ENCODE measurements around the gene CCDC85A.

The CCDC85A gene

GRCh38 chr2:56232912-56233311, 49.1 kb downstream of the CCDC85A start:
- intact Hi-C loops (cut with DNase I) = no loop called here

GRCh38 chr2:56234241-56234640, 50.5 kb downstream of the CCDC85A start:
- intact Hi-C loops (cut with DNase I) = no loop called here
- no peak for DNase-seq

More at GRCh38 chr2:56232912-56233311, 49.1 kb downstream of the CCDC85A start:
- DNase-seq = no peak

GRCh38 chr2:56239030-56239429, 55.2 kb downstream of the CCDC85A start:
- intact Hi-C loops (cut with DNase I) = no loop called here
- DNase-seq = no peak

- DNase-seq = no peak
- intact Hi-C loops (cut with DNase I) = no loop called here
Measured at GRCh38 chr2:56239437-56239836, 55.6 kb downstream of the CCDC85A start.

GRCh38 chr2:56240210-56240609, 56.4 kb downstream of the CCDC85A start:
- intact Hi-C loops (cut with DNase I) = no loop called here
- DNase-seq = no peak

GRCh38 chr2:56244506-56244905, 60.7 kb downstream of the CCDC85A start:
- intact Hi-C loops (cut with DNase I) = no loop called here
- DNase-seq = no peak

GRCh38 chr2:56244911-56245530, 61.2 kb downstream of the CCDC85A start:
- peak in 5 of 10 donors; percentile 11 to 70 (median 48) for DNase-seq
- intact Hi-C loops (cut with DNase I) = no loop called here

- intact Hi-C loops (cut with DNase I) = no loop called here
Measured at GRCh38 chr2:56248965-56249742, 65.4 kb downstream of the CCDC85A start.

GRCh38 chr2:56250153-56250729, 66.5 kb downstream of the CCDC85A start:
- no peak for DNase-seq
- intact Hi-C loops (cut with DNase I) = no loop called here

More at GRCh38 chr2:56248965-56249742, 65.4 kb downstream of the CCDC85A start:
- DNase-seq = no peak

GRCh38 chr2:56260415-56260814, 76.6 kb downstream of the CCDC85A start:
- intact Hi-C loops (cut with DNase I) = no loop called here

GRCh38 chr2:56262241-56262640, 78.5 kb downstream of the CCDC85A start:
- DNase-seq = no peak
- intact Hi-C loops (cut with DNase I) = no loop called here

More at GRCh38 chr2:56260415-56260814, 76.6 kb downstream of the CCDC85A start:
- DNase-seq = no peak

GRCh38 chr2:56263876-56264275, 80.1 kb downstream of the CCDC85A start:
- intact Hi-C loops (cut with DNase I) = no loop called here
- DNase-seq = no peak

GRCh38 chr2:56266761-56267414, 83.1 kb downstream of the CCDC85A start:
- DNase-seq = peak in 2 of 10 donors; percentile 12 to 63
- intact Hi-C loops (cut with DNase I) = no loop called here

GRCh38 chr2:56267415-56267788, 83.6 kb downstream of the CCDC85A start:
- intact Hi-C loops (cut with DNase I) = no loop called here
- peak in 2 of 10 donors; percentile 52 to 74 for DNase-seq

GRCh38 chr2:56268856-56269255, 85.1 kb downstream of the CCDC85A start:
- intact Hi-C loops (cut with DNase I) = no loop called here
- DNase-seq = no peak

GRCh38 chr2:56271275-56271674, 87.5 kb downstream of the CCDC85A start:
- intact Hi-C loops (cut with DNase I) = no loop called here

GRCh38 chr2:56285224-56285623, 101.4 kb downstream of the CCDC85A start:
- intact Hi-C loops (cut with DNase I) = no loop called here
- no peak for DNase-seq

More at GRCh38 chr2:56271275-56271674, 87.5 kb downstream of the CCDC85A start:
- DNase-seq = no peak

GRCh38 chr2:56286936-56287335, 103.1 kb downstream of the CCDC85A start:
- DNase-seq = no peak
- intact Hi-C loops (cut with DNase I) = no loop called here

GRCh38 chr2:56287508-56287907, 103.7 kb downstream of the CCDC85A start:
- DNase-seq = no peak
- intact Hi-C loops (cut with DNase I) = no loop called here

GRCh38 chr2:56287974-56288373, 104.2 kb downstream of the CCDC85A start:
- DNase-seq = no peak
- intact Hi-C loops (cut with DNase I) = no loop called here
